Parathyroid adenoma (tissue), 2 donors: ENCODE measurements around the gene TRIM46.
A peak's percentile ranks its signal among the peaks of the same experiment; 100 is the strongest.
"Not testable (repeated sequence)": the region's sequence is repeated elsewhere in the genome, so short reads cannot be mapped to it uniquely, and the experiment has no call there.

Source experiments
- H2AFZ ChIP-seq: fragments of 300-600 bp; sonication (generic); one replicate; pipeline ENCODE4 v1.7.0; 2017; ENCODE audit warnings: antibody characterized with exemption, mild to moderate bottlenecking
- H3K27ac ChIP-seq: fragments of 300-600 bp; sonication (generic); one replicate; pipeline ENCODE4 v1.7.0; 2017
- H3K27me3 ChIP-seq: fragments of 300-600 bp; sonication (generic); one replicate; pipeline ENCODE4 v1.7.0; 2017; ENCODE audit warnings: low read length; ENCODE audit not compliant: control insufficient read depth, insufficient read depth
- H3K36me3 ChIP-seq: fragments of 300-600 bp; sonication (generic); one replicate; pipeline ENCODE4 v1.7.0; 2017; ENCODE audit warnings: low read length; ENCODE audit not compliant: control insufficient read depth, insufficient read depth
- H3K4me1 ChIP-seq: fragments of 300-600 bp; sonication (generic); one replicate; pipeline ENCODE4 v1.7.0; 2017; ENCODE audit warnings: control low read depth
- H3K4me2 ChIP-seq: fragments of 300-600 bp; sonication (generic); one replicate; pipeline ENCODE4 v1.7.0; 2017; ENCODE audit warnings: low read length
- H3K4me3 ChIP-seq: fragments of 300-600 bp; sonication (generic); one replicate; pipeline ENCODE4 v1.7.0; 2017; ENCODE audit warnings: low read depth, low read length
- H3K79me2 ChIP-seq: fragments of 300-600 bp; sonication (generic); one replicate; pipeline ENCODE4 v1.7.0; 2017; ENCODE audit warnings: control low read depth
- H3K9ac ChIP-seq: fragments of 300-600 bp; sonication (generic); one replicate; pipeline ENCODE4 v1.7.0; 2017; ENCODE audit warnings: mild to moderate bottlenecking
- H3K9me3 ChIP-seq: fragments of 300-600 bp; sonication (generic); one replicate; pipeline ENCODE4 v1.7.0; 2017; ENCODE audit warnings: low read length; ENCODE audit not compliant: control insufficient read depth
- CTCF ChIP-seq: fragments of 300-600 bp; sonication (generic); IDR thresholded peaks from one replicate; pipeline ENCODE4 v1.7.0; 2017; ENCODE audit warnings: antibody characterized with exemption, mild to moderate bottlenecking
- donor health status: primary hyperparathyroidism.

TRIM46 gene

GRCh38 chr1:155139895-155140629 lies 33.6 kb upstream of the TRIM46 start, which contains the start of gene DPM3:
Gene DPM3 (minus strand): TSS chr1:155140531. CDS start chr1:155140240, 291 bp downstream.
- Histone ChIP-seq H3K4me1 (no peaks in the 10 kb centered on the region), H3K4me2 (peak within 1 kb of the TSS; percentile 92), H3K27me3 (no peaks in the 10 kb centered on the region), H3K9me3 (no peaks in the 10 kb centered on the region), H3K27ac (peak within 1 kb of the TSS; percentile 82), H3K9ac (no peak within 1 kb of the TSS), H3K4me3 (peak within 1 kb of the TSS; percentile 95), H3K36me3 (no peaks in the 10 kb centered on the region), H3K79me2 (no peaks in the 10 kb centered on the region), H2AFZ (peak within 1 kb of the TSS; percentile 83)
- no peak for TF ChIP-seq CTCF

GRCh38 chr1:155140630-155140953 lies 33.1 kb upstream of the TRIM46 start:
- no peak overlapping the region for H3K9ac ChIP-seq
- TF ChIP-seq CTCF, result no peak
- peak overlapping the region; percentile 92 for H3K4me2 ChIP-seq

GRCh38 chr1:155141749-155142148 lies 31.9 kb upstream of the TRIM46 start:
- H3K36me3 ChIP-seq, result no peaks in the 10 kb centered on the region
- no peaks in the 10 kb centered on the region for H3K4me1 ChIP-seq
- H2AFZ ChIP-seq, result no peak overlapping the region
- no peak for TF ChIP-seq CTCF
- no peak overlapping the region for H3K4me3 ChIP-seq
- no peak overlapping the region for H3K27ac ChIP-seq
- H3K79me2 ChIP-seq, result no peaks in the 10 kb centered on the region
- H3K9me3 ChIP-seq, result no peaks in the 10 kb centered on the region
- H3K9ac ChIP-seq, result no peak overlapping the region
- H3K4me2 ChIP-seq, result no peak overlapping the region
- no peaks in the 10 kb centered on the region for H3K27me3 ChIP-seq

More at GRCh38 chr1:155140630-155140953, 33.1 kb upstream of the TRIM46 start:
- H2AFZ ChIP-seq, result peak overlapping the region; percentile 83
- H3K79me2 ChIP-seq, result no peaks in the 10 kb centered on the region
- H3K36me3 ChIP-seq, result no peaks in the 10 kb centered on the region
- no peaks in the 10 kb centered on the region for H3K4me1 ChIP-seq
- H3K9me3 ChIP-seq, result no peaks in the 10 kb centered on the region
- no peaks in the 10 kb centered on the region for H3K27me3 ChIP-seq
- H3K27ac ChIP-seq, result peak overlapping the region; percentile 82
- H3K4me3 ChIP-seq, result peak overlapping the region; percentile 95

DNA sequence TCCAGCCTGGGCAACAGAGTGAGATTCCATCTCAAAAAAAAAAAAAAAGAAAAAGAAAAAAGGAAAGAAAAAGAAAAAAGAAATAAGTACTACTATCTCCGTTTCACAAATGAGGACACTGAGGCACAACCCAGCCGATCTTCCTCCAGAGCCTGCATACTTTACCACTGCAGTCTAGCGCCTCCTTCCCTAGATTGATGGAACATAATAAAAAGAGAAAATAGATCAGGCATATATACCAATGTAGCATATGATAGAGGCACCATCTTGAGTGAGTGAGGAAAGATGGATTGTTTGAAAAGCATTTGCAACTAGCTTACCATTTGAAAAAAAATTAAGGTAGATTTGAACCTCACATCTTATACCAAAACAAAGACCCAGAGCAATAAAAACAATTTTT lies 28.2 kb upstream of the TRIM46 start:
- Histone ChIP-seq H3K4me3 (no peak overlapping the region), H3K9ac (no peak overlapping the region), H3K27ac (no peak overlapping the region), H3K27me3 (no peaks in the 10 kb centered on the region), H3K4me2 (no peak overlapping the region), H2AFZ (no peak overlapping the region), H3K9me3 (no peaks in the 10 kb centered on the region), H3K79me2 (no peaks in the 10 kb centered on the region), H3K36me3 (no peaks in the 10 kb centered on the region), H3K4me1 (no peaks in the 10 kb centered on the region)
- TF ChIP-seq CTCF, result no peak

- not testable (repeated sequence) for H3K9ac ChIP-seq
Observed at GRCh38 chr1:155155996-155156643, 17.5 kb upstream of the TRIM46 start.

More at GRCh38 chr1:155155996-155156643, 17.5 kb upstream of the TRIM46 start:
- H3K79me2 ChIP-seq, H3K36me3 ChIP-seq, H3K27ac ChIP-seq, H3K9me3 ChIP-seq, H3K27me3 ChIP-seq, H3K4me1 ChIP-seq, H3K4me2 ChIP-seq, H2AFZ ChIP-seq, H3K4me3 ChIP-seq: not testable (repeated sequence)
